Measurements from ENCODE around the gene MMP17.

GRCh38 chr12:131850856-131851559, 22.8 kb downstream of the MMP17 start:
- TF ChIP-seq CTCF (conservative IDR thresholded peaks at IDR 0.05; ENCODE audit: low read length) (peak; percentile 41; the same call in 1 of the 2 replicates), EZH2phosphoT487 (IDR thresholded peaks at IDR 0.05; ENCODE audit: borderline replicate concordance, low read depth, low read length) (no peak)

All from OCI-LY7 (cell line).